Body of pancreas (tissue), 4 donors: ENCODE results near the gene EZH1.

Experiments
- CTCF ChIP-seq, 7 experiments: fragments of 450-650 bp in 4 of 7; fragments of 200-600 bp in 3 of 7; sonication (generic) in 3 of 7; IDR thresholded peaks; one replicate each; pipeline ENCODE4 v1.5.1; 2016 to 2019; ENCODE audit warnings: antibody characterized with exemption in 7 of 7
- POLR2A ChIP-seq, 3 donors: fragments of 450-650 bp; IDR thresholded peaks; one replicate each; pipeline ENCODE4 v1.6.1; 2016; ENCODE audit warnings: antibody characterized with exemption in 3 of 3, mild to moderate bottlenecking in 2 of 3

GRCh38 chr17:42694524-42694923 is 50.3 kb downstream of the EZH1 start:
- TF ChIP-seq CTCF (IDR thresholded peaks at IDR 0.05): no peak
- TF ChIP-seq POLR2A (IDR thresholded peaks at IDR 0.05): no peak
